Adrenal gland (tissue), 12 donors: ENCODE results near the gene SNAPC4. TPM values are rescaled to one million over a fixed set of nuclear protein-coding genes. Genes with fewer than 3 reads are reported as not detected.
A peak's percentile ranks its signal among the peaks of the same experiment; 100 is the strongest.

Source experiments
- DNase-seq, 7 donors: peaks; one replicate each; pipeline ENCODE4 v3.0.0-alpha.2; 2019 to 2020
- H3K27ac ChIP-seq, 5 donors: fragments of 200-600 bp; sonication (generic) in 4 of 5; 1 replicate in 3 of 5; 2 replicates in 2 of 5; pipeline versions ENCODE4 v1.5.1 to v1.8.0; 2016 to 2020; ENCODE audit warnings: mild to moderate bottlenecking in 1 of 5
- H3K27me3 ChIP-seq: fragments of 200-600 bp; 2 replicates; pipeline ENCODE4 v1.8.0; 2021
- H3K36me3 ChIP-seq, 2 donors: fragments of 200-600 bp; replicated peaks in 1 of 2; 1 replicate in 1 of 2; 2 replicates in 1 of 2; pipeline versions ENCODE4 v1.5.1 to v1.8.0; 2018 to 2022
- H3K4me1 ChIP-seq, 2 donors: fragments of 200-600 bp; replicated peaks in 1 of 2; 1 replicate in 1 of 2; 2 replicates in 1 of 2; pipeline versions ENCODE4 v1.5.1 to v1.8.0; 2018 to 2021
- H3K4me3 ChIP-seq, 4 donors: fragments of 200-600 bp; sonication (generic) in 3 of 4; one replicate each; pipeline ENCODE4 v1.5.1; 2016 to 2018
- H3K9me3 ChIP-seq, 3 donors: fragments of 200-600 bp; sonication (generic) in 1 of 3; replicated peaks in 1 of 3; 1 replicate in 2 of 3; 2 replicates in 1 of 3; pipeline versions ENCODE4 v1.5.1 to v1.8.0; 2016 to 2021
- CTCF ChIP-seq, 6 experiments: fragments of 450-650 bp in 4 of 6; fragments of 200-600 bp in 2 of 6; sonication (generic) in 1 of 6; IDR thresholded peaks; 1 replicate in 5 of 6; 2 replicates in 1 of 6; pipeline versions ENCODE4 v1.5.1 to v1.8.0; 2016 to 2021; ENCODE audit warnings: antibody characterized with exemption in 6 of 6, mild to moderate bottlenecking in 2 of 6, moderate library complexity in 1 of 6
- POLR2A ChIP-seq, 2 donors: fragments of 450-650 bp; IDR thresholded peaks; one replicate each; pipeline ENCODE4 v1.6.1; 2017; ENCODE audit warnings: antibody characterized with exemption in 2 of 2, mild to moderate bottlenecking in 2 of 2, moderate library complexity in 1 of 2
- WGBS, 4 donors: extraction: QIAGEN DNeasy Blood & Tissue Kit in 2 of 4; methylation state at CpG; one replicate each; pipeline versions ENCODE4 v1.1.5 to v1.1.7; 2013 to 2017; 5-methylcytosine and 5-hydroxymethylcytosine counted together
- intact Hi-C, 2 donors: fragments of 100-400 bp; cut with DNase I; formaldehyde crosslinking; loops; one replicate each; pipeline versions ENCODE4 v1.14.1 to v1.15.0; 2022 to 2023
- polyA plus RNA-seq, 3 donors: library from polyadenylated mRNA; stranded (reverse); fragments of 200-250 nt in 2 of 3; fragments of 350-450 nt in 1 of 3; fragmentation: Illumina TruSeq in 1 of 3; extraction: RNeasy Lipid Tissue Mini Kit (QIAGEN cat#74804) in 1 of 3; gene quantifications; one replicate each; pipeline ENCODE4 v1.2.3, GENCODE V29; 2013 to 2014
- total RNA-seq, 9 donors: library from RNA; depleted of rRNA in 4 of 9; stranded (reverse); fragments of >200 nt in 4 of 9; fragments of 120-200 nt in 1 of 9; fragmentation: NEBNext Ultra II Directional in 1 of 9; extraction: Animal tissue kit (Norgen Biotek cat#: 25700) in 1 of 9; gene quantifications; one replicate each; pipeline versions ENCODE4 v1.1.0 to v1.2.4, GENCODE V29; 2013 to 2023
- donor health status: healthy with polysubstance abuse.
- donor health status: Bipolar disorder and iron deficiency.
- donor health status: DM: yes; HTN: yes; CAD: no.
- donor health status: DM: no; HTN: no; CAD: no.
- donor health status: DM: no; HTN: no; CAD: no.
- donor health status: DM: yes; HTN: yes; CAD: no.

SNAPC4 gene
- total and polyA plus RNA-seq, 12 donors: 2.4 to 20.1 (median 5.6) TPM

- peak in 2 of 7 donors; percentile 8 to 34 for DNase-seq
- WGBS, 4 donors: 66 to 79% (median 75%) methylated on average over 13 to 28 of the region's 28 CpGs
- intact Hi-C loops: no loop called here
- Histone ChIP-seq H3K27ac (no peak overlapping the region), H3K4me3 (no peak overlapping the region), H3K9me3 (no peaks in the 10 kb centered on the region), H3K4me1 (no peaks in the 10 kb centered on the region), H3K27me3 (no peaks in the 10 kb centered on the region), H3K36me3 (peaks cover 0 to 40% of the 10 kb centered on the region in 2 donors)
- TF ChIP-seq CTCF (IDR thresholded peaks at IDR 0.05): no peak
- TF ChIP-seq POLR2A (IDR thresholded peaks at IDR 0.05): no peak
These were observed 21.6 kb downstream of the SNAPC4 start for GRCh38 chr9:136378170-136379002.

GRCh38 chr9:136377341-136378169, 22.4 kb downstream of the SNAPC4 start:
- H3K36me3 ChIP-seq: peaks cover 0 to 32% of the 10 kb centered on the region in 2 donors
- WGBS, 4 donors: 60 to 81% (median 74%) methylated on average over 2 to 32 of the region's 32 CpGs

GRCh38 chr9:136376457-136376856, 23.5 kb downstream of the SNAPC4 start:
- 63 to 80% (median 72%) methylated on average over 6 to 8 of the region's 8 CpGs for WGBS, 4 donors
- no peak overlapping the region for H3K27ac ChIP-seq
- TF ChIP-seq POLR2A (IDR thresholded peaks at IDR 0.05) (no peak), CTCF (IDR thresholded peaks at IDR 0.05) (no peak)
- H3K27me3 ChIP-seq: no peaks in the 10 kb centered on the region
- no peak for DNase-seq
- intact Hi-C loops: no loop called here
- H3K4me1 ChIP-seq: peaks cover 0 to 9% of the 10 kb centered on the region in 2 donors
- H3K9me3 ChIP-seq: no peaks in the 10 kb centered on the region
- peaks cover 0 to 21% of the 10 kb centered on the region in 2 donors for H3K36me3 ChIP-seq
- no peak overlapping the region for H3K4me3 ChIP-seq

More at GRCh38 chr9:136377341-136378169, 22.4 kb downstream of the SNAPC4 start:
- Histone ChIP-seq H3K9me3 (no peaks in the 10 kb centered on the region), H3K27ac (no peak overlapping the region), H3K27me3 (no peaks in the 10 kb centered on the region), H3K4me1 (peaks cover 0 to 4% of the 10 kb centered on the region in 2 donors), H3K4me3 (no peak overlapping the region)
- intact Hi-C loops: no loop called here
- no peak for DNase-seq
- TF ChIP-seq CTCF (IDR thresholded peaks at IDR 0.05) (no peak), POLR2A (IDR thresholded peaks at IDR 0.05) (no peak)

- TF ChIP-seq CTCF (IDR thresholded peaks at IDR 0.05): peak in 1 of 6 experiments; percentile 7
- TF ChIP-seq POLR2A (IDR thresholded peaks at IDR 0.05): no peak
- no peaks in the 10 kb centered on the region for H3K27me3 ChIP-seq
- H3K27ac ChIP-seq: no peak overlapping the region
- DNase-seq: no peak
- WGBS, 4 donors: 58 to 67% (median 62%) methylated on average over 7 to 12 of the region's 12 CpGs
- H3K4me3 ChIP-seq: no peak overlapping the region
- no peaks in the 10 kb centered on the region for H3K9me3 ChIP-seq
- H3K4me1 ChIP-seq: peaks cover 0 to 9% of the 10 kb centered on the region in 2 donors
- H3K36me3 ChIP-seq: peaks cover 0 to 12% of the 10 kb centered on the region in 2 donors
- intact Hi-C loops: no loop called here
These were observed 24.9 kb downstream of the SNAPC4 start for GRCh38 chr9:136375096-136375495.
